HCT116 (cell line): Measurements from ENCODE around the gene ITGA11.

Source experiments
- CEBPB ChIP-seq: IDR thresholded peaks from 2 replicates; pipeline ENCODE4 v1.6.1; 2012; ENCODE audit warnings: low read depth
- EGR1 ChIP-seq: IDR thresholded peaks from 2 replicates; pipeline ENCODE4 v1.6.1; 2012; ENCODE audit warnings: low read depth
- EZH2 ChIP-seq: fragments of 200-600 bp; sonication (generic); IDR thresholded peaks from 2 replicates; pipeline ENCODE4 v1.6.1; 2017; ENCODE audit warnings: antibody characterized with exemption, mixed run types
- EZH2phosphoT487 ChIP-seq: fragments of 200-600 bp; IDR thresholded peaks from 2 replicates; pipeline ENCODE4 v1.6.1; 2018; ENCODE audit warnings: antibody characterized with exemption, borderline replicate concordance
- JUND ChIP-seq: IDR thresholded peaks from 2 replicates; pipeline ENCODE4 v1.6.1; 2012
- POLR2A ChIP-seq: IDR thresholded peaks from 2 replicates; pipeline ENCODE4 v1.7.0; 2011; ENCODE audit warnings: borderline replicate concordance; ENCODE audit not compliant: insufficient read depth, insufficient read length; ENCODE audit errors: extremely low read depth
- RAD21 ChIP-seq: IDR thresholded peaks from 2 replicates; pipeline ENCODE4 v1.6.1; 2012; ENCODE audit warnings: low read depth, mild to moderate bottlenecking
- SIN3A ChIP-seq: IDR thresholded peaks from 2 replicates; pipeline ENCODE4 v1.6.1; 2012; ENCODE audit warnings: low read depth
- SRF ChIP-seq: IDR thresholded peaks from 2 replicates; pipeline ENCODE4 v1.6.1; 2012; ENCODE audit warnings: low read depth
- TCF7L2 ChIP-seq: IDR thresholded peaks from 2 replicates; pipeline ENCODE4 v1.7.0; 2011; ENCODE audit warnings: borderline replicate concordance, inconsistent platforms; ENCODE audit not compliant: insufficient read depth, insufficient read length; ENCODE audit errors: extremely low read depth
- TF ChIP-seq, protein P1 (sequence below): IDR thresholded peaks from 2 replicates; pipeline ENCODE4 v1.6.1; 2012
- TF ChIP-seq, protein P2 (sequence below), 3 experiments: fragments of 200-600 bp in 1 of 3; sonication (generic) in 1 of 3; IDR thresholded peaks in 2 of 3; conservative IDR thresholded peaks in 1 of 3; 2 replicates each; pipeline ENCODE4 v1.5.1; 2012 to 2017; ENCODE audit warnings: low read depth in 2 of 3, low read length in 2 of 3, antibody characterized with exemption in 1 of 3, borderline replicate concordance in 1 of 3, control low read depth in 1 of 3, mild to moderate bottlenecking in 1 of 3, mixed read lengths in 1 of 3, mixed run types in 1 of 3, moderate library complexity in 1 of 3; ENCODE audit not compliant: insufficient read depth in 1 of 3
- TF ChIP-seq, protein P3 (sequence below): IDR thresholded peaks from 2 replicates; pipeline ENCODE4 v1.6.1; 2012
- TF ChIP-seq, protein P4 (sequence below): IDR thresholded peaks from 2 replicates; pipeline ENCODE4 v1.6.1; 2012; ENCODE audit warnings: low read depth

DNA sequence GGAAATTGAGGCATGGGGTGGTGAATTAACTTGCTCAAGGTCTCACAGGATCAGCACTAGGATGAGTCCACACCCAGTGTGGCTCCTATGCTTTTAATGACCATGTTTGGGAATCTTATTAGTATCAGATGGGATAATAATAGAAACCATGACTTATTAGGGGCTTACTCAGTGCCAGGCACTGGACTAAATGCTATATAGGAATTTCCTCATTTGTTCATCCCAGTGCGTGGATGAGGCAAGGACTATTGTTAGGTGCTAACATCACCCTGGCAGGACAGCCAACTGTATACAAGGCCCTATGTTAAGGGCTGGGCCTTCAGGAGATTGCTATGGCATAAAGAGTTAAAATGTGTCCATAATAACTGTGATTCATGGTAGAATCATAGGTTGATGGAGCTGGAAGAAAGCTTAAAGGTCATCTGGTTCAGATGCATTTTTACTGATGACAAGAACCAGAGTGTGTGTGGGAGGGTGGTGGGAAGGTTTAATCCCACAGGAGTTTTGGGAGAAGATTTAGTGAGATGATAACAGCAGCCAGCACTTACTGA, 159.2 kb downstream of the ITGA11 start:
- TF ChIP-seq EZH2 (no peak), SRF (no peak), RAD21 (no peak), TCF7L2 (no peak), EZH2phosphoT487 (no peak), SIN3A (no peak), POLR2A (no peak), CEBPB (no peak), EGR1 (peak; percentile 58; the same call in 1 of the 2 replicates), JUND (no peak)
- TF ChIP-seq, protein P1, sequence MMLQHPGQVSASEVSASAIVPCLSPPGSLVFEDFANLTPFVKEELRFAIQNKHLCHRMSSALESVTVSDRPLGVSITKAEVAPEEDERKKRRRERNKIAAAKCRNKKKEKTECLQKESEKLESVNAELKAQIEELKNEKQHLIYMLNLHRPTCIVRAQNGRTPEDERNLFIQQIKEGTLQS = no peak
- TF ChIP-seq, protein P2, sequence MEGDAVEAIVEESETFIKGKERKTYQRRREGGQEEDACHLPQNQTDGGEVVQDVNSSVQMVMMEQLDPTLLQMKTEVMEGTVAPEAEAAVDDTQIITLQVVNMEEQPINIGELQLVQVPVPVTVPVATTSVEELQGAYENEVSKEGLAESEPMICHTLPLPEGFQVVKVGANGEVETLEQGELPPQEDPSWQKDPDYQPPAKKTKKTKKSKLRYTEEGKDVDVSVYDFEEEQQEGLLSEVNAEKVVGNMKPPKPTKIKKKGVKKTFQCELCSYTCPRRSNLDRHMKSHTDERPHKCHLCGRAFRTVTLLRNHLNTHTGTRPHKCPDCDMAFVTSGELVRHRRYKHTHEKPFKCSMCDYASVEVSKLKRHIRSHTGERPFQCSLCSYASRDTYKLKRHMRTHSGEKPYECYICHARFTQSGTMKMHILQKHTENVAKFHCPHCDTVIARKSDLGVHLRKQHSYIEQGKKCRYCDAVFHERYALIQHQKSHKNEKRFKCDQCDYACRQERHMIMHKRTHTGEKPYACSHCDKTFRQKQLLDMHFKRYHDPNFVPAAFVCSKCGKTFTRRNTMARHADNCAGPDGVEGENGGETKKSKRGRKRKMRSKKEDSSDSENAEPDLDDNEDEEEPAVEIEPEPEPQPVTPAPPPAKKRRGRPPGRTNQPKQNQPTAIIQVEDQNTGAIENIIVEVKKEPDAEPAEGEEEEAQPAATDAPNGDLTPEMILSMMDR (IDR thresholded peaks at IDR 0.05 in 2 of 3, conservative IDR thresholded peaks at IDR 0.05 in 1 of 3; ENCODE audit: borderline replicate concordance in 1 of 3, insufficient read depth in 1 of 3, low read depth in 2 of 3, low read length in 2 of 3) = no peak
- TF ChIP-seq, protein P3, sequence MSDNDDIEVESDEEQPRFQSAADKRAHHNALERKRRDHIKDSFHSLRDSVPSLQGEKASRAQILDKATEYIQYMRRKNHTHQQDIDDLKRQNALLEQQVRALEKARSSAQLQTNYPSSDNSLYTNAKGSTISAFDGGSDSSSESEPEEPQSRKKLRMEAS = 0 out of 2 replicates have a peak, but pooled peaks have one; percentile 37
- TF ChIP-seq, protein P4, sequence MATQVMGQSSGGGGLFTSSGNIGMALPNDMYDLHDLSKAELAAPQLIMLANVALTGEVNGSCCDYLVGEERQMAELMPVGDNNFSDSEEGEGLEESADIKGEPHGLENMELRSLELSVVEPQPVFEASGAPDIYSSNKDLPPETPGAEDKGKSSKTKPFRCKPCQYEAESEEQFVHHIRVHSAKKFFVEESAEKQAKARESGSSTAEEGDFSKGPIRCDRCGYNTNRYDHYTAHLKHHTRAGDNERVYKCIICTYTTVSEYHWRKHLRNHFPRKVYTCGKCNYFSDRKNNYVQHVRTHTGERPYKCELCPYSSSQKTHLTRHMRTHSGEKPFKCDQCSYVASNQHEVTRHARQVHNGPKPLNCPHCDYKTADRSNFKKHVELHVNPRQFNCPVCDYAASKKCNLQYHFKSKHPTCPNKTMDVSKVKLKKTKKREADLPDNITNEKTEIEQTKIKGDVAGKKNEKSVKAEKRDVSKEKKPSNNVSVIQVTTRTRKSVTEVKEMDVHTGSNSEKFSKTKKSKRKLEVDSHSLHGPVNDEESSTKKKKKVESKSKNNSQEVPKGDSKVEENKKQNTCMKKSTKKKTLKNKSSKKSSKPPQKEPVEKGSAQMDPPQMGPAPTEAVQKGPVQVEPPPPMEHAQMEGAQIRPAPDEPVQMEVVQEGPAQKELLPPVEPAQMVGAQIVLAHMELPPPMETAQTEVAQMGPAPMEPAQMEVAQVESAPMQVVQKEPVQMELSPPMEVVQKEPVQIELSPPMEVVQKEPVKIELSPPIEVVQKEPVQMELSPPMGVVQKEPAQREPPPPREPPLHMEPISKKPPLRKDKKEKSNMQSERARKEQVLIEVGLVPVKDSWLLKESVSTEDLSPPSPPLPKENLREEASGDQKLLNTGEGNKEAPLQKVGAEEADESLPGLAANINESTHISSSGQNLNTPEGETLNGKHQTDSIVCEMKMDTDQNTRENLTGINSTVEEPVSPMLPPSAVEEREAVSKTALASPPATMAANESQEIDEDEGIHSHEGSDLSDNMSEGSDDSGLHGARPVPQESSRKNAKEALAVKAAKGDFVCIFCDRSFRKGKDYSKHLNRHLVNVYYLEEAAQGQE = no peak
